H9 (cell line): ENCODE data around the gene STT3A. TPM values are rescaled to one million over a fixed set of nuclear protein-coding genes. Genes with fewer than 3 reads are reported as not detected.

Source experiments
- DNase-seq: peaks from one replicate; pipeline ENCODE4 v3.0.0-alpha.2; 2017
- H2AFZ ChIP-seq: one replicate; pipeline ENCODE4 v1.6.1; 2013; ENCODE audit warnings: mild to moderate bottlenecking, low read length, control low read depth, moderate library complexity
- H2AK5ac ChIP-seq: 2 replicates; pipeline ENCODE4 v1.6.1; 2013; ENCODE audit warnings: low read length, control low read depth, mixed read lengths; ENCODE audit not compliant: insufficient read length
- H2BK120ac ChIP-seq: one replicate; pipeline ENCODE4 v1.6.1; 2013; ENCODE audit warnings: low read depth, mild to moderate bottlenecking, low read length, control low read depth, inconsistent platforms; ENCODE audit not compliant: poor library complexity, severe bottlenecking
- H2BK12ac ChIP-seq: 2 replicates; pipeline ENCODE4 v1.6.1; 2013; ENCODE audit warnings: low read length, control low read depth, mixed read lengths, low read depth; ENCODE audit not compliant: insufficient read length
- H2BK15ac ChIP-seq: 2 replicates; pipeline ENCODE4 v1.6.1; 2013; ENCODE audit warnings: low read depth, low read length, control low read depth
- H2BK20ac ChIP-seq: one replicate; pipeline ENCODE4 v1.6.1; 2013; ENCODE audit warnings: low read depth, mild to moderate bottlenecking, low read length, control low read depth, inconsistent platforms; ENCODE audit not compliant: poor library complexity, severe bottlenecking
- H2BK5ac ChIP-seq: 2 replicates; pipeline ENCODE4 v1.6.1; 2013; ENCODE audit warnings: low read length, control low read depth, mixed read lengths; ENCODE audit not compliant: insufficient read length
- H3K14ac ChIP-seq: 2 replicates; pipeline ENCODE4 v1.6.1; 2013; ENCODE audit warnings: low read length, control low read depth; ENCODE audit not compliant: insufficient read depth
- H3K18ac ChIP-seq: 2 replicates; pipeline ENCODE4 v1.6.1; 2013; ENCODE audit warnings: low read depth, mild to moderate bottlenecking, mixed read lengths, low read length, control low read depth; ENCODE audit not compliant: insufficient read length
- H3K23ac ChIP-seq: 2 replicates; pipeline ENCODE4 v1.6.1; 2013; ENCODE audit warnings: low read length, control low read depth, mixed read lengths, low read depth; ENCODE audit not compliant: insufficient read length
- H3K23me2 ChIP-seq: 2 replicates; pipeline ENCODE4 v1.6.1; 2013; ENCODE audit warnings: low read depth, mild to moderate bottlenecking, mixed read lengths, low read length, control low read depth; ENCODE audit not compliant: insufficient read length, poor library complexity, severe bottlenecking
- H3K27ac ChIP-seq: 2 replicates; pipeline ENCODE4 v1.5.1; 2013; ENCODE audit warnings: low read length, control low read depth, mixed read lengths, low read depth; ENCODE audit not compliant: insufficient read length
- H3K27me3 ChIP-seq: 2 replicates; pipeline ENCODE4 v1.6.1; 2013; ENCODE audit warnings: low read length, control low read depth, inconsistent platforms; ENCODE audit not compliant: insufficient read depth
- H3K4ac ChIP-seq: 2 replicates; pipeline ENCODE4 v1.6.1; 2013; ENCODE audit warnings: low read depth, mild to moderate bottlenecking, control low read depth, inconsistent platforms, low read length, moderate library complexity
- H3K4me1 ChIP-seq: 2 replicates; pipeline ENCODE4 v1.6.1; 2013; ENCODE audit warnings: low read length, control low read depth, inconsistent platforms; ENCODE audit not compliant: insufficient read depth
- H3K4me2 ChIP-seq: 2 replicates; pipeline ENCODE4 v1.6.1; 2013; ENCODE audit warnings: low read length, control low read depth, mixed read lengths; ENCODE audit not compliant: insufficient read length, insufficient read depth
- H3K56ac ChIP-seq: 2 replicates; pipeline ENCODE4 v1.6.1; 2013; ENCODE audit warnings: low read depth, mild to moderate bottlenecking, mixed read lengths, low read length, control low read depth; ENCODE audit not compliant: insufficient read length
- H3K79me1 ChIP-seq: 2 replicates; pipeline ENCODE4 v1.6.1; 2013; ENCODE audit warnings: low read depth, mild to moderate bottlenecking, moderate library complexity, low read length, control low read depth, inconsistent platforms; ENCODE audit not compliant: insufficient read depth, poor library complexity, severe bottlenecking
- H3K79me2 ChIP-seq: 2 replicates; pipeline ENCODE4 v1.6.1; 2013; ENCODE audit warnings: low read length, control low read depth, inconsistent platforms; ENCODE audit not compliant: insufficient read depth
- H3K9ac ChIP-seq: 2 replicates; pipeline ENCODE4 v1.6.1; 2013; ENCODE audit warnings: low read length, control low read depth, mixed read lengths; ENCODE audit not compliant: insufficient read length; ENCODE audit errors: extremely low read depth
- H3K9me3 ChIP-seq: one replicate; pipeline ENCODE4 v1.6.1; 2013; ENCODE audit warnings: low read depth, low read length, inconsistent platforms; ENCODE audit not compliant: control insufficient read depth
- H3T11ph ChIP-seq: one replicate; pipeline ENCODE4 v1.6.1; 2013; ENCODE audit warnings: mild to moderate bottlenecking, low read length, control low read depth, inconsistent platforms
- H4K20me1 ChIP-seq: one replicate; pipeline ENCODE4 v1.6.1; 2013; ENCODE audit not compliant: control insufficient read depth, insufficient read length, insufficient read depth
- H4K5ac ChIP-seq: 2 replicates; pipeline ENCODE4 v1.6.1; 2013; ENCODE audit warnings: low read depth, mild to moderate bottlenecking, mixed read lengths, low read length, control low read depth; ENCODE audit not compliant: insufficient read length
- H4K8ac ChIP-seq: replicated peaks from 2 replicates; pipeline ENCODE4 v1.6.1; 2013; ENCODE audit warnings: low read length, control low read depth, mixed read lengths, low read depth; ENCODE audit not compliant: insufficient read length
- H4K91ac ChIP-seq: 2 replicates; pipeline ENCODE4 v1.6.1; 2013; ENCODE audit warnings: low read depth, mild to moderate bottlenecking, moderate library complexity, mixed read lengths, low read length, control low read depth; ENCODE audit not compliant: insufficient read length
- H3K27ac Mint-ChIP-seq, 3 experiments: 2 replicates in 2 of 3; 3 replicates in 1 of 3; pipeline ENCODE4 v1.8.0; 2020 to 2021; ENCODE audit warnings: mixed read lengths in 3 of 3, mild to moderate bottlenecking in 1 of 3, moderate library complexity in 1 of 3
- H3K27me3 Mint-ChIP-seq: 2 replicates; pipeline ENCODE4 v1.8.0; 2021; ENCODE audit warnings: low read depth, mild to moderate bottlenecking, moderate library complexity, mixed read lengths
- H3K36me3 Mint-ChIP-seq, 3 experiments: 2 replicates in 2 of 3; 3 replicates in 1 of 3; pipeline ENCODE4 v1.8.0; 2020 to 2021; ENCODE audit warnings: low read depth in 3 of 3, mixed read lengths in 3 of 3; ENCODE audit not compliant: insufficient read depth in 1 of 3
- H3K4me1 Mint-ChIP-seq, 2 experiments: 2 replicates each; pipeline ENCODE4 v1.8.0; 2020; ENCODE audit warnings: mixed read lengths in 2 of 2
- H3K4me3 Mint-ChIP-seq, 2 experiments: 2 replicates in 1 of 2; 3 replicates in 1 of 2; pipeline ENCODE4 v1.8.0; 2020 to 2021; ENCODE audit warnings: mild to moderate bottlenecking in 2 of 2, mixed read lengths in 2 of 2, moderate library complexity in 1 of 2
- H3K9me3 Mint-ChIP-seq, 2 experiments: 2 replicates in 1 of 2; 3 replicates in 1 of 2; pipeline ENCODE4 v1.8.0; 2020; ENCODE audit warnings: mild to moderate bottlenecking in 2 of 2, mixed read lengths in 2 of 2, moderate library complexity in 1 of 2
- WGBS: extraction: QIAGEN DNeasy Blood & Tissue Kit; methylation state at CpG from one replicate; pipeline ENCODE4 v1.1.7; 2013; ENCODE audit warnings: missing lambda C conversion rate, low lambda C conversion rate, mixed read lengths; ENCODE audit not compliant: insufficient read length; ENCODE audit errors: extremely low coverage; 5-methylcytosine and 5-hydroxymethylcytosine counted together
- total RNA-seq: library from RNA; stranded (reverse); gene quantifications from 2 replicates; pipeline ENCODE4 v1.2.1, GENCODE V29; 2021
- TF ChIP-seq, protein P1 (sequence below): fragments of 200-600 bp; sonication (generic); conservative IDR thresholded peaks from 3 replicates; pipeline ENCODE4 v1.8.0; 2021; ENCODE audit warnings: antibody characterized with exemption, mild to moderate bottlenecking

The STT3A gene
- total RNA-seq, 1 experiment from 2014 or later: 128 TPM

GRCh38 chr11:125670172-125670571 is 77.5 kb downstream of the STT3A start:
- no peak overlapping the region for H2BK120ac ChIP-seq
- no peaks in the 10 kb centered on the region for H4K20me1 ChIP-seq
- H3K9me3 ChIP-seq: no peaks in the 10 kb centered on the region
- no peak overlapping the region for H2BK15ac ChIP-seq
- H3K27ac Mint-ChIP-seq: no peak overlapping the region
- H3K4me3 Mint-ChIP-seq: no peak overlapping the region
- H2BK20ac ChIP-seq: no peak overlapping the region
- H2BK5ac ChIP-seq: no peak overlapping the region
- H3K14ac ChIP-seq: no peak overlapping the region
- H3K23me2 ChIP-seq: no peaks in the 10 kb centered on the region
- H3K27ac ChIP-seq: no peak overlapping the region
- H3K79me1 ChIP-seq: no peaks in the 10 kb centered on the region
- H4K5ac ChIP-seq: no peak overlapping the region
- no peak overlapping the region for H3K4ac ChIP-seq
- H3K36me3 Mint-ChIP-seq: peaks cover 19 to 42% (median 39%) of the 10 kb centered on the region in 3 experiments
- H2AK5ac ChIP-seq: no peak overlapping the region
- no peaks in the 10 kb centered on the region for H3K4me1 ChIP-seq
- no peak overlapping the region for H3K23ac ChIP-seq
- H2AFZ ChIP-seq: no peak overlapping the region
- DNase-seq: no peak
- H3K9me3 Mint-ChIP-seq: peaks cover 0 to 4% of the 10 kb centered on the region in 2 experiments; a peak in 2 of 5 replicates
- H3T11ph ChIP-seq: no peak overlapping the region
- no peak overlapping the region for H2BK12ac ChIP-seq
- TF ChIP-seq, protein P1, sequence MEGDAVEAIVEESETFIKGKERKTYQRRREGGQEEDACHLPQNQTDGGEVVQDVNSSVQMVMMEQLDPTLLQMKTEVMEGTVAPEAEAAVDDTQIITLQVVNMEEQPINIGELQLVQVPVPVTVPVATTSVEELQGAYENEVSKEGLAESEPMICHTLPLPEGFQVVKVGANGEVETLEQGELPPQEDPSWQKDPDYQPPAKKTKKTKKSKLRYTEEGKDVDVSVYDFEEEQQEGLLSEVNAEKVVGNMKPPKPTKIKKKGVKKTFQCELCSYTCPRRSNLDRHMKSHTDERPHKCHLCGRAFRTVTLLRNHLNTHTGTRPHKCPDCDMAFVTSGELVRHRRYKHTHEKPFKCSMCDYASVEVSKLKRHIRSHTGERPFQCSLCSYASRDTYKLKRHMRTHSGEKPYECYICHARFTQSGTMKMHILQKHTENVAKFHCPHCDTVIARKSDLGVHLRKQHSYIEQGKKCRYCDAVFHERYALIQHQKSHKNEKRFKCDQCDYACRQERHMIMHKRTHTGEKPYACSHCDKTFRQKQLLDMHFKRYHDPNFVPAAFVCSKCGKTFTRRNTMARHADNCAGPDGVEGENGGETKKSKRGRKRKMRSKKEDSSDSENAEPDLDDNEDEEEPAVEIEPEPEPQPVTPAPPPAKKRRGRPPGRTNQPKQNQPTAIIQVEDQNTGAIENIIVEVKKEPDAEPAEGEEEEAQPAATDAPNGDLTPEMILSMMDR: no peak
- WGBS: no CpG with 5 or more reads among the region's 1 CpG
- no peak overlapping the region for H3K18ac ChIP-seq
- H3K79me2 ChIP-seq: no peaks in the 10 kb centered on the region
- no peak overlapping the region for H4K91ac ChIP-seq
- no peaks in the 10 kb centered on the region for H3K27me3 ChIP-seq
- no peak overlapping the region for H3K9ac ChIP-seq
- no peak overlapping the region for H4K8ac ChIP-seq
- H3K4me2 ChIP-seq: no peak overlapping the region
- H3K4me1 Mint-ChIP-seq: no peaks in the 10 kb centered on the region
- no peak overlapping the region for H3K56ac ChIP-seq
- no peaks in the 10 kb centered on the region for H3K27me3 Mint-ChIP-seq
